ENCODE results near the gene ARRB1. TPM values are rescaled to one million over a fixed set of nuclear protein-coding genes. Genes with fewer than 3 reads are reported as not detected.

The ARRB1 gene
- polyA plus RNA-seq, 2 of the 4 experiments (the other 2 are of a cell fraction), result 6.8 to 14.3 TPM

DNA sequence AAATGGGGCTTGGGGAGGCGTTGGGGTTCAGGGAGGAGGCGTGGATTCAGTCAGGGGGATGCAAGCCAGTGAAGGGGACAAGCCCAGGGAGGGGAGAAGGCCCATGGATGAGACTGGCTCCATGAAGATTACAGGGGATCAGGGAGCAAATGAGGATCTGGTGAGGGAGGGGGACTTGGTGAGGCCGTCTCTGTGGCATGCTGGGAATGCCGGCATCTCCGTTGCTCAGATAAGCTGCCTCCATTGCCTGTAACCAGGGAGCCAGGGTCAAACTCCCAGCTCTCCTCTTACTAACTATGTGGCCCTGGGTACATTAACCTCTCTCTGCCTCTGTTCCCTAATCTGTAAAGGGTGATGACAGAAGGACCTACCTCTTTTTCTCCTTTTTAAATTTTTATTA, 72.2 kb downstream of the ARRB1 start (continued):
- TF ChIP-seq, protein P1, sequence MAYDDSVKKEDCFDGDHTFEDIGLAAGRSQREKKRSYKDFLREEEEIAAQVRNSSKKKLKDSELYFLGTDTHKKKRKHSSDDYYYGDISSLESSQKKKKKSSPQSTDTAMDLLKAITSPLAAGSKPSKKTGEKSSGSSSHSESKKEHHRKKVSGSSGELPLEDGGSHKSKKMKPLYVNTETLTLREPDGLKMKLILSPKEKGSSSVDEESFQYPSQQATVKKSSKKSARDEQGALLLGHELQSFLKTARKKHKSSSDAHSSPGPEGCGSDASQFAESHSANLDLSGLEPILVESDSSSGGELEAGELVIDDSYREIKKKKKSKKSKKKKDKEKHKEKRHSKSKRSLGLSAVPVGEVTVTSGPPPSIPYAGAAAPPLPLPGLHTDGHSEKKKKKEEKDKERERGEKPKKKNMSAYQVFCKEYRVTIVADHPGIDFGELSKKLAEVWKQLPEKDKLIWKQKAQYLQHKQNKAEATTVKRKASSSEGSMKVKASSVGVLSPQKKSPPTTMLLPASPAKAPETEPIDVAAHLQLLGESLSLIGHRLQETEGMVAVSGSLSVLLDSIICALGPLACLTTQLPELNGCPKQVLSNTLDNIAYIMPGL (CRISPR knock-in tag; IDR thresholded peaks at IDR 0.05; ENCODE audit: borderline replicate concordance), result no peak
- TF ChIP-seq NFE2L2 (conservative IDR thresholded peaks at IDR 0.05; ENCODE audit: low read length) (no peak), KDM5A (IDR thresholded peaks at IDR 0.05) (no peak), RFX5 (IDR thresholded peaks at IDR 0.05) (no peak), TP53 (CRISPR knock-in tag; IDR thresholded peaks at IDR 0.05) (no peak)
- TF ChIP-seq, protein P2, sequence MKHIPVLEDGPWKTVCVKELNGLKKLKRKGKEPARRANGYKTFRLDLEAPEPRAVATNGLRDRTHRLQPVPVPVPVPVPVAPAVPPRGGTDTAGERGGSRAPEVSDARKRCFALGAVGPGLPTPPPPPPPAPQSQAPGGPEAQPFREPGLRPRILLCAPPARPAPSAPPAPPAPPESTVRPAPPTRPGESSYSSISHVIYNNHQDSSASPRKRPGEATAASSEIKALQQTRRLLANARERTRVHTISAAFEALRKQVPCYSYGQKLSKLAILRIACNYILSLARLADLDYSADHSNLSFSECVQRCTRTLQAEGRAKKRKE (CRISPR knock-in tag; IDR thresholded peaks at IDR 0.05; ENCODE audit: low read depth), result no peak

DNA sequence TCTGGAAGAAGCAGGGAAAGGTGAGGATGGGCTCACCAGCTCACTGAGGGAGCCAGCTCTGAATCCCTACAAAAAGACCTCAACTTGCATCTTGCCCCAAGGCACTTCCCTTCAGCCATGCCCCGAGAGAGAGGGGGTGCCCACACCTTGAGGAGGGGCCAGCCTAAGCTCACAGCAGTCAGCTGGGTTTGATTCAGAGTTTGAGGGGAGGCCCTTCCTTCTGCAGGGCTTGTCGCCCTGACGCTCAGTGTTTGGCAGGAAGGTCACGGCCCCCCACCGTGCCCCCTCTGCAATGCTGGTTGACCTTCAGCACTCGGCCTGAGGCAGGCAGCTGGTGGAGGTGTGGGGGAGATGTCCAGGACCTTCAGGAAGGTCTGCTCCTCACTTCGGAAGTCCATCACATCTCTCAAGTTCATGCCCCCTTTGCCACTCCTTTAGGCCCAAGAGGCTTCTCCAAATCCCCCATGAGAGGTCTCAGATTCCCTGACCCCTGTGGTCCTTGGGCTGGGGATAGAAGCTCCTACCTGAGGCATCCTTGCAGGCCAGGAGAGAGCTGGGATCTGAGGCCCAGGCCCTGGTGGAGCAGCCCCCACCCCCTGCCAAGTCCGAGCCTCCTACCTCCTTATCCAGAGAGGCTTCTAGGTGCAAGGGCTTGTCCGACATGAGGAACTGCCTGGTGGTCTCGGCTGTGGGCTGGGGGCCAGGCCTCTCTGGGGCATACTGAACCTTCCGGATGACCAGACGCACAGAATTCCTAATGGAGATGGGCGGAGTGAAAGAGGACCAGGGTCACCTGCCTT, 73.3 kb downstream of the ARRB1 start:
- Histone ChIP-seq H3K27ac (no peak overlapping the region), H3K4me2 (no peak overlapping the region), H3K9me3 (no peaks in the 10 kb centered on the region), H3K4me3 (no peak overlapping the region), H3K4me1 (peaks cover 10% of the 10 kb centered on the region)
- TF ChIP-seq MAZ (IDR thresholded peaks at IDR 0.05; ENCODE audit: borderline replicate concordance, low read depth, low read length) (no peak), BHLHE40 (IDR thresholded peaks at IDR 0.05; ENCODE audit: low read depth, low read length) (no peak), ESRRA (IDR thresholded peaks at IDR 0.05; ENCODE audit: borderline replicate concordance, low read length) (no peak), MAFK (IDR thresholded peaks at IDR 0.05; ENCODE audit: partially characterized antibody) (no peak)
- TF ChIP-seq, protein P3, sequence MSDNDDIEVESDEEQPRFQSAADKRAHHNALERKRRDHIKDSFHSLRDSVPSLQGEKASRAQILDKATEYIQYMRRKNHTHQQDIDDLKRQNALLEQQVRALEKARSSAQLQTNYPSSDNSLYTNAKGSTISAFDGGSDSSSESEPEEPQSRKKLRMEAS (IDR thresholded peaks at IDR 0.05), result no peak
- CTCF ChIA-PET, result interaction anchor here (0.9 to 21.7 kb wide), 7 partner anchors 8 to 255 kb away, joined by 3 to 581 read pairs (median 20); no protein-coding TSS in a partner anchor
- POLR2A ChIA-PET, result interaction anchor here (0.6 kb wide), 1 partner anchor 62 kb away, joined by 4 read pairs; no protein-coding TSS in a partner anchor
- 72% methylated on average over 10 of the region's 13 CpGs for WGBS (ENCODE audit: missing lambda C conversion rate)
- no peak for DNase-seq (ENCODE audit: low read depth in 1 of 2, low spot score in 1 of 2)
- no peak for FAIRE-seq
- ATAC-seq, result no peak

DNA sequence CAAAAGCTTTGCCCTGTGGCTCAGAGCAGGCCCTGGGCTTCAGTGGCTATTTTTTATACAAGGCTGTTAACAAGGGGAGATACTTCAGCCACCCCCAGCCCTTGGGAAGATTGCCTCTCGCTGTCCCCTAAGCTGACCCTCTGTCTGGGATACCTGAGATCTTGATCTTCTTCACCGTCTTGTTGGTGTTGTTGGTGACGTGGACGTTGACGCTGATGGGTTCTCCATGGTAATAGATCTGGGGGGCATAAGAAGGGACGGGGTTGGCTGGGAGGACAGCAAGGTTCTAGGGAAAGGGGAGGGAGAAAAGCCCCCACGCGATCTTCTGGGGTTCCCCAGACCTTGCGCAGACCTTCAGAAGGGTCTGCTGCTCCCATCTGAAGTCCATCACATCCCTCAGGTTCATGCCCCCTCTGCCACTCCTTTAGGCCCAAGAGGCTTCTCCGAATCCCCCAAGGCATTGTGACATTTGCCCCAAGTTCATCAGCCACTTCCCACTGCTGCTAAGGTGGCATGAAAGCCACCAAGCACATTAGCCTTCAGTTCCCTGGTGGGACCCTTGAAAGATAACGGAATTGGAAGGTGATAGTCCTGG, 74.2 kb downstream of the ARRB1 start:
- ChIA-PET POLR2A (no interaction called here), CTCF (interaction anchor here (0.7 to 21.7 kb wide), 9 partner anchors 28 to 255 kb away, joined by 3 to 581 read pairs (median 3); no protein-coding TSS in a partner anchor)
- peaks cover 10% of the 10 kb centered on the region for H3K4me1 ChIP-seq
- no peak overlapping the region for H3K4me2 ChIP-seq
- no peaks in the 10 kb centered on the region for H3K9me3 ChIP-seq
- TF ChIP-seq, protein P4, sequence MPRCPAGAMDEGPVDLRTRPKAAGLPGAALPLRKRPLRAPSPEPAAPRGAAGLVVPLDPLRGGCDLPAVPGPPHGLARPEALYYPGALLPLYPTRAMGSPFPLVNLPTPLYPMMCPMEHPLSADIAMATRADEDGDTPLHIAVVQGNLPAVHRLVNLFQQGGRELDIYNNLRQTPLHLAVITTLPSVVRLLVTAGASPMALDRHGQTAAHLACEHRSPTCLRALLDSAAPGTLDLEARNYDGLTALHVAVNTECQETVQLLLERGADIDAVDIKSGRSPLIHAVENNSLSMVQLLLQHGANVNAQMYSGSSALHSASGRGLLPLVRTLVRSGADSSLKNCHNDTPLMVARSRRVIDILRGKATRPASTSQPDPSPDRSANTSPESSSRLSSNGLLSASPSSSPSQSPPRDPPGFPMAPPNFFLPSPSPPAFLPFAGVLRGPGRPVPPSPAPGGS (IDR thresholded peaks at IDR 0.05), result no peak
- H3K27ac ChIP-seq, result no peak overlapping the region
- FAIRE-seq (no peak), DNase-seq (ENCODE audit: low read depth in 1 of 2, low spot score in 1 of 2) (no peak), ATAC-seq (no peak)
- WGBS (ENCODE audit: missing lambda C conversion rate), result 90% methylated on average over 11 of the region's 11 CpGs
- H3K4me3 ChIP-seq, result no peak overlapping the region

DNA sequence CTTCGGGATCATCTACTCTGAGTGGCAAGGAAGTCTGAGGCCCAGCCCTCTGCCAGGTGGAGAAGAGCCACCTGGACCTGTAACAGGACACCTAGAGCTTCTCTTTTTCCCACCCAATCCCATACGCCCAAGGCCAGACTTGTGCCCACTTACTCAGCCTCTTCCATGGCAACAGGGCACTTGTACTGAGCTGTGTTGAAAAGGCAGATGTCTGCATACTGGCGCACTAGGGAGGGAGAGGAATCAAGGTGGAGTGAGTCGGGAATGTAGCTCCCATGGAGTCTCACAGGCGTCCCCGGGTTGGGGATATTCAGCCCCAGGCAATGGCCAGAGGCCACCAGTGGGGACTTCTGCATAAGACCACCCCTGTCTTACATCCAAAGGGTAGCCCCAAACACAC, 74.8 kb downstream of the ARRB1 start:
- ATAC-seq (no peak), FAIRE-seq (no peak), DNase-seq (ENCODE audit: low read depth in 1 of 2, low spot score in 1 of 2) (no peak)
- ChIA-PET POLR2A (no interaction called here), CTCF (interaction anchor here (0.6 to 21.7 kb wide), 12 partner anchors 13 to 254 kb away, joined by 3 to 581 read pairs (median 4); partner anchors contain the start of gene SLCO2B1)
- Histone ChIP-seq H3K4me2 (no peak overlapping the region), H3K4me1 (peaks cover 10% of the 10 kb centered on the region), H3K9me3 (no peaks in the 10 kb centered on the region), H3K27ac (no peak overlapping the region), H3K4me3 (no peak overlapping the region)
- WGBS (ENCODE audit: missing lambda C conversion rate), result 73% methylated on average over 6 of the region's 6 CpGs
- TF ChIP-seq TP53 (CRISPR knock-in tag; IDR thresholded peaks at IDR 0.05) (no peak), PHF8 (IDR thresholded peaks at IDR 0.05; ENCODE audit: borderline replicate concordance, low read depth) (no peak), MAFK (IDR thresholded peaks at IDR 0.05; ENCODE audit: partially characterized antibody) (no peak), HDAC2 (IDR thresholded peaks at IDR 0.05) (no peak), JUNB (IDR thresholded peaks at IDR 0.05) (no peak), HOXA7 (CRISPR knock-in tag; IDR thresholded peaks at IDR 0.05) (no peak), CBX2 (IDR thresholded peaks at IDR 0.05; ENCODE audit: borderline replicate concordance, low read depth) (no peak)
- TF ChIP-seq, protein P5, sequence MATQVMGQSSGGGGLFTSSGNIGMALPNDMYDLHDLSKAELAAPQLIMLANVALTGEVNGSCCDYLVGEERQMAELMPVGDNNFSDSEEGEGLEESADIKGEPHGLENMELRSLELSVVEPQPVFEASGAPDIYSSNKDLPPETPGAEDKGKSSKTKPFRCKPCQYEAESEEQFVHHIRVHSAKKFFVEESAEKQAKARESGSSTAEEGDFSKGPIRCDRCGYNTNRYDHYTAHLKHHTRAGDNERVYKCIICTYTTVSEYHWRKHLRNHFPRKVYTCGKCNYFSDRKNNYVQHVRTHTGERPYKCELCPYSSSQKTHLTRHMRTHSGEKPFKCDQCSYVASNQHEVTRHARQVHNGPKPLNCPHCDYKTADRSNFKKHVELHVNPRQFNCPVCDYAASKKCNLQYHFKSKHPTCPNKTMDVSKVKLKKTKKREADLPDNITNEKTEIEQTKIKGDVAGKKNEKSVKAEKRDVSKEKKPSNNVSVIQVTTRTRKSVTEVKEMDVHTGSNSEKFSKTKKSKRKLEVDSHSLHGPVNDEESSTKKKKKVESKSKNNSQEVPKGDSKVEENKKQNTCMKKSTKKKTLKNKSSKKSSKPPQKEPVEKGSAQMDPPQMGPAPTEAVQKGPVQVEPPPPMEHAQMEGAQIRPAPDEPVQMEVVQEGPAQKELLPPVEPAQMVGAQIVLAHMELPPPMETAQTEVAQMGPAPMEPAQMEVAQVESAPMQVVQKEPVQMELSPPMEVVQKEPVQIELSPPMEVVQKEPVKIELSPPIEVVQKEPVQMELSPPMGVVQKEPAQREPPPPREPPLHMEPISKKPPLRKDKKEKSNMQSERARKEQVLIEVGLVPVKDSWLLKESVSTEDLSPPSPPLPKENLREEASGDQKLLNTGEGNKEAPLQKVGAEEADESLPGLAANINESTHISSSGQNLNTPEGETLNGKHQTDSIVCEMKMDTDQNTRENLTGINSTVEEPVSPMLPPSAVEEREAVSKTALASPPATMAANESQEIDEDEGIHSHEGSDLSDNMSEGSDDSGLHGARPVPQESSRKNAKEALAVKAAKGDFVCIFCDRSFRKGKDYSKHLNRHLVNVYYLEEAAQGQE (IDR thresholded peaks at IDR 0.05), result no peak

Measured in A549 (cell line).